HG03575 (cell line): ENCODE data around the gene CNTNAP3.
"Not testable (repeated sequence)": the region's sequence is repeated elsewhere in the genome, so short reads cannot be mapped to it uniquely, and the experiment has no call there.

ENCODE experiments used
- ATAC-seq: cut with Tn5 transposase; IDR thresholded peaks from one replicate; pipeline ENCODE4 v1.9.1; 2021; ENCODE audit not compliant: unreplicated experiment, insufficient number of reproducible peaks, low FRiP score; ENCODE audit errors: extremely low read depth

CNTNAP3 gene

DNA sequence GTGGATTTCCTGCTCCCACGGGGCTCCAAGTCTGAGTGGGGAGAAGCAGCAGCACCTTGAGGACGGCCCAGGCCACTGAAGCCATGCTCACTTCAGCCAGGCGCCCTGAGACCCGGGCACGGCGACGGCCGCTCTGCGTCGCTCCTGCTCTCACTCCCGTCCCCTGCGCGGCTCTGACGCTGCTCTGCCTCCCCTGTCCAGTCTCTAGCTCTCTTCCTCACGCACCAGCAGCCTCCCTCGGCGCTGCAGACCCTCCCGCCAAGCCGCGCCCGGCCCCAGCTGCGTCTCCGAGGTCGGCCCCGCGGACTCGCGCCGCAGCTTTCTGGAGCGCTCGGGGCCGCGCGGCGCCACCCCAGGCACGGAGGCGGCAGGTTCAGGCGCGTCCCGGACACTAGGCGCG is at the start of gene CNTNAP3:
TSS of gene CNTNAP3 (minus strand) at position 188 of the 400 bp plus-strand sequence. CDS start at position 85, 103 bp downstream.
- ATAC-seq: not testable (repeated sequence)

DNA sequence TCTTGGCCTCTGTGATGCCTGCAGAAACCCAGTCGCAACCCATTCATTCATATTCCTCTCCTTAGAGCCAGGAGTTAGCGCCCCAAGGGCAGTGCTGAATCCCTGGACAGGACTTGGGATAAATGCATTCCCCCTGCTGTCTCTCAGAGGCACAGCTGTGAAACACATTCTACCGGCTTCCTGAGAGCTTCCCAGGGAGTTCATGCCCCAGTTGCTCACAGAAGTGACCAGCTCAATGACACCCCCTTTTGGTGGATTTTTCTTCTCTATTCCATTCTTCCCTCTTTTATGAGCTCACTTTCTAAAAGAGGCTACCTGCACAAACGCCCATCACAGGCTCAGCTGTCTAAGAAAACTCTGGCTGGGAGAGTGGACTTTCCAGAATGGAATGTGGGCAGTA is 8.0 kb downstream of the CNTNAP3 start:
- ATAC-seq: not testable (repeated sequence)

DNA sequence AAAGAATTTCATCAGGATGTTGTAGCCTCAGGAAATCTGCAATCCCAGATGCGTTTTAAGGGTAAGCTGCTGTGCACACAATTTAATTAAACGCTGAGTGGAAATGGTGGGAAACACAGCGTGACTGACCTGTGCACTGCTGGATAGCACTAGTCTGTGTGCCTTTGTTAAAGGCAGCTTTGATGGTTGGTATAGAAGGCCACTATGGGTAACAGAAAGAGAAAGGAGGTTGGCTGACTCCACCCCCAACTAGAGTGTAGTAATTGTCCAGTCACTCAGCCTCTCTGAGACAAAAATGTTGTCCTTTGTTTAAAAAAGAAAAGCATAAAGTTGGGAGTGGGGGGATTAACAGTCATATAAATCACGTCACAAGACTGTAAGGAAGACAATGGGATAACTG is 45.5 kb downstream of the CNTNAP3 start:
- ATAC-seq: not testable (repeated sequence)

DNA sequence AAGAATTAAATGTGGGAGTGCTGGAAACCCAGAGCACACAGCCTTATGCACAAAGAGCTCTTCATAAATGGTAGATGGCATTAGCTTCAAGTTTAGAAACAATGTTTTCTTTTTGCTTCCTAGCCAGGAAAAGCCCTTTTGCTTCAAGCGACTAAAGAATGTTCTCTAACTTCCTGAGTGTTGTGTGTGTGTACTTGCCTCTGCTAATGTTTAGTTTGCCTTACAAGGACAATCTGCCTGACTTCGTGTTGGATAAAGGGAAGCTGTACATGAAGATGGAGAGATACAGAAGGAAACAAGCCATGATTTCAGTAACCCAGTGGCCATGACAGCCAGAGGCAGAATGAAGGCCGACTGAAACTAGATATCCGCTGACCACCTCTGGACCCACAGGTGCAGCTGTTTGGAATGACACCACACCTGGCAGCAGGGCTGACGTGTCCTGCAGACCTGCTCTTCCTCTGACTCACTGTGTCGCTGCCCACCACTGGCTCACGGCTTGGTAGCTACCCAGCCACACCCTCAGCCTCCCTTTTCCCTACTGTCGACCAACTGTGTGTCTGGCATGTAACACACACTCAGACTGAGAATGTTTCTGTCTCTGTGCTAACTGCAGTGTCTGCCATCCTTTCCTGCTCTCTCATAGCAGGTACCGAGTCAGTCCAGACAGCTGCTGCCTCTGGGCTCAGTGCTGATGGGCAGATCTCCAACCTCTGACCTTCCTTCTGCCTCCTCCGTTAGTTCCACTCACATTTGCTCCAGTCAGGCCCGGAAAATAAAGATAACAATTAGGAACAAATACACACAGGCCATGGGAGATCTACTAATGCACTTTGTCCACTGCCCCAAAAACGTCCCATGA is 55.6 kb downstream of the CNTNAP3 start:
- ATAC-seq: not testable (repeated sequence)

DNA sequence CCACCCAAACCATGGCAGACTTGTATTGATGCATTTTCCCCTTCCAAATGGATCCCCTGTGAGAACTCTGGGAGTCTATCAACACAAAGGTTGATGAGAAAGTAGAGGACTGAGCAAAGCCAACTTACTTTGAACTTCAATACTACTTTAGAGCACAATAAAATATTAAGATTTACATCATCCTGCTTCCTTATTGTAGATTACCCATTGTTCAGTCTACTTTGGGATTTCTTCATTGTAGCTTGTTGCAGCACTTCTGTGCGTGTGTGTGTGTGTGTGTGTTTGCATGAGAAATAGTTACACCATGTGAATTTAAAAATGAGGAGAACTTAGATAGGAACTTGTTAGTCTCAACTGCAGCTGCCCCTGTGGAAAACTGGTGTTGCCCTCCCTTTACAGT is 72.0 kb downstream of the CNTNAP3 start:
- not testable (repeated sequence) for ATAC-seq

DNA sequence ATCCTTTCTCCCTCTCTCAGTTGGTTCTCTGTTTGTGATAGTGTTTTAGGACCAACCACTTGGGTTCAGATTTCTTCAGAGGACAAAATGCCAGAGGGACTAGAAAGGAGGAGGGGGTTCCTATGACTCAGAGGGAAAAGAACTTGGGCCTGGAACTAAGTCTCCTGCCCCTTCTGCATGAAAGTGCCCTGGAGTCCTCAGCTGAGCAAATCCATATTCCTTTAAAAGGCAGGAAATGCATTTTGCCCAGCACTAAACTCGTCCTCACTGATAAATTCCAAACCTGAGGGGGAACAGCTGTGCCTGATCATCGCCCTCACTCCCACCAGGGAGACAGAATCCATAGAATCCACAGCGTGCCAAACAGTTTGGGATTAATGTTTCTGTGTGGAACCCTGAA is 78.2 kb downstream of the CNTNAP3 start:
- ATAC-seq: not testable (repeated sequence)

DNA sequence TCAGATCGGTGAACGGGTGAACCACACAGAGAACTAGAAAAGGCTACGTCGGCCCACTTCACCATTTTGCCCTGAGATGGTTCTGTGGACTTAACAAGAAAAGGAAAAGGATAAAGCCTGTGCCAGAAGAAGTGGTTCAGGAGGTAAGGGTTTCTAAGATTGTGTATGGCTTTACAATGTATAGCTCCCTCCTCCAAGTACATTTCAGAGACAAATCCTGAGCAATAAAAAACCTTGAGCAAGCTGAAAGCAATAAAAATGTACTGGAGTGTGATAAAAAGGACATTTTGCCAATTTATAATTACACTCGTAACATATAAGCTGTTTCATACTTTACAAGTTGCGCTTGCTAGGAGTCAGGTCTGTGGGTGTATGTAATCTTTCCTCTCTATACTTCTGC is 81.3 kb downstream of the CNTNAP3 start:
- not testable (repeated sequence) for ATAC-seq

DNA sequence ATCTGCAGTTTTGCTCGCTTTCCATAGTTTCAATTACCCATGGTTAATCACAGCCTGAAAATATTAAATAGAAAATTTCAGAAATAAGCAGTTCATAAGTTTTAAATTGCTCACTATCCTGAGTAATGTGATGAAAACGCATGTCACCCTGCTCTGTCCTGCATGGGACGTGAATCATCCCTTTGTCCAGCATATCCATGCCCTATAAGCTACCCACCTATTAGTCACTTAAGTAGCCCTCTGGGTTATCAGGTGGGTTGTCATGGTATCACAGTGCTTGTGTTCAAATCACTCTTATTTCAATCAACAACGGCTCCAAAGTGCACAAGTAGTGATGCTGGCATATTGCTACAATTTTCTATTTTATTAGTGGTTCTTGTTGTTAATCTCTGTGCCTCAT is 82.1 kb downstream of the CNTNAP3 start:
- not testable (repeated sequence) for ATAC-seq

DNA sequence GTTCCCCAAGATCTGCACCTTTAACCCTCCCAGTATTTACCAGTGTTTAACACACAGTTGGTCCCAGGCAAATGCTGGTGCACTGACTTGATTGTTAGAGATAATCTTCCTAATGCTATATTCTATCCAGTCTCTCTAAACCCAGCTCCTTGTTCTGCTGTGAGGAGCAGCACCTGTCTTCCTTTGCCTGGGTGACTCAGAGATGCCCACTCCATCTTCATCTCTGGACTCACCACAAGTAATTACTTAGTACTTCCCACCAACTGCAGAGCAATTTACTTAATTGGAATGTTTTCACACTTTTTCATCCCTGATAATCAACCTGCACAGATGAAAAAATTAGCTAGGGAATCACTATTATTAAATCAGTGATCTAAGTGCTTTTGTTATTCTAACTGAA is 87.6 kb downstream of the CNTNAP3 start:
- not testable (repeated sequence) for ATAC-seq

DNA sequence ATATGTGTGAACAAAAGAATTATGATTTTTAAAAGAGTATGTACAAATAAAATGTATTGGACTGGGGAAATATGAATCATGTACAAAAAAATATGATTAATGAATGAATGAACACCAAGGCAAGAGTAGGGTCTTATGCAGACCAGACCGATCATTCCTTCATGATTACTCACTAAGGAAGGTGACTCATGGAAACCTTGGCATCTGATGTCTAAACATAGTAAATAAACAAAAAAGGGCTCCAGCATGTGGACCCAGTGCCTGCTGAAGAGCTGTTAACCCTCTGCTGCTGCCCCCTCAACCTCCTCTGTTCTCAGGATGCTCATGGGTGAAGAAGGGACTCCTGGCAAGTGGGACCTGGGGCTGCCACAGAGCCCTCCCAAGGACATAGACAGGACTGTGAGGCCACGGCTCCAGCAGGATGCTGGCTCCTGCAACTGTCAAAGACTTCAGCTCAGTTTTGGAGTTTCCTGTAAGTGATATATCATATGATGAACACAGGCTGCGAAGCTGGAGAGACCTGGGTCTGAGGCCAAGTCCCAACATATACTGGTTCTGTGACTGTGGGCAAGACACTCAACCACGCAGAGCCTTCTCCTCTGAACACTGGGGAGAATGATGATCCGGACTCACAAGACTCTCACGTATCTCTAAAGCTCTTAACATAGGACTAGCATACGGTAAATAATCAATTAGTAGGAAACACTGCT is 89.8 kb downstream of the CNTNAP3 start:
- not testable (repeated sequence) for ATAC-seq

DNA sequence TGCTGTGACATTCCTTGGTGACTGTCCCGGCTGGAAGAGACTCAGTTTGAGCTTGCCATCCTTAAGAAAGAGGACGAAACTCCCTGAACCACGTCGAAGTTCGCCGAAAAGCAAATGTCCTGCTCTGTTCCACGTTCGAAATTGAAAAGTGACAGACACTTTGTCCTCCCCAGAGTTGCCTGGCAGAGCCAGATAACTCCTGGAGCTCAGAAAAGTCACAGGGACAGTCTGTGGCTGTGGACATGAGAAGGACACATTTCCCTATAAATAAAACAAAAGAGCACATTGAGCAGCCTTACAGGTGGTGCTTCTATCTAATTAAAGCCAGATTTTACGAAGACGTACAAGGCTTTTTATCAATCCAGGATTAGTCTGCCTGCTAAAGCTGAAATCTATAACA is 116.6 kb downstream of the CNTNAP3 start:
- ATAC-seq: not testable (repeated sequence)

DNA sequence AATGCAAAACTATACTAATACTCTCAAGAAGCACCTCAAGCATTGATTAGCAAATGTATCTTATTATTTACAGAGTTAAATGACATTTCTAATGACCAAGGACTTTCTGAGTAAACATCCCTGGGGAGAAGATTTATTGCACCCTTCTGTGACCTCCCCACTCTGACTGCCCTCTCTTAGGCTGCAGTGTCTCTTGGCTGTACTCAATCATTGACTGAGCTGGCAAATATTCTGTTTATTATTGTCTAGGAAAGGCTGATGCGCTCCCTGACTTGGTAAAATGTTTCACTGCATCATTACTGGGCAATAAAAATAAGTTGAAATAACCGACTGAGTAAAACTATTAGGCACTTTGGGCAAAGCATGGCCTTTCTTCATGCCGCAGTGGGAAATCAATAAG is 130.3 kb downstream of the CNTNAP3 start:
- ATAC-seq: not testable (repeated sequence)

DNA sequence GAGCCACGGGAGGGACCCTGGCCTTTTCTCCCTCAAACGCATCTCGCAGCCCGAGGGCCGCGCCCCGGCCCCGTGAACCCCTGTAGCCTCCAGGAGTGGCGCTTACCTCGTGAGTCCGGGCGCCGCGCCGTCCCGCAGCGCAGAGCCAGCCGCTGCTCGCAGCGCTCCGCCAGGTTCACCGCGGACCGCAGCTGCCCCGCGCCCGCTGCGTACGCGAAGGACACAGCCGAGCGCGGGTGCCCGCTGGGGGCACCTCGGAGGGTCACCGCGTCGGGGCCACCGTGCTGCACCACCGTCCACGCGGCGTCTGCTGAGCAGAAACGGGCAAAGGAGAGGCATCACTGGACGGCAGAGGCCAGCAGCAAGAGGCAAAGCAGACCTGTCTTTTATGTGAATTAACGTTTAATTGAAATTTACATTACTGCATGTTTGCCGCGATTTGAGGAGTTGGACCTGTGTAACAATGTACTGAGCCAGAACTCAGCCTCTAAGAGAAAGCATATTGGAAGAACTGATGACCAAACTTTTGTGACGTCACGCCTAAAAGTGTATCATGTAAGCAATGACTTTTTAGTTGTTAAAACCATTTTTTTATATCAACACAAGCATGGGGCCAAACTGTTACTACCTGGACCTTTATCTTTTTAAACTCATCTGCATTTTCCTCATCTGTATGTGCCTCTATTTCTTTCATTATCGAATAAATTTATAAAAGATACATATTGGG is 155.0 kb downstream of the CNTNAP3 start:
- ATAC-seq: not testable (repeated sequence)

DNA sequence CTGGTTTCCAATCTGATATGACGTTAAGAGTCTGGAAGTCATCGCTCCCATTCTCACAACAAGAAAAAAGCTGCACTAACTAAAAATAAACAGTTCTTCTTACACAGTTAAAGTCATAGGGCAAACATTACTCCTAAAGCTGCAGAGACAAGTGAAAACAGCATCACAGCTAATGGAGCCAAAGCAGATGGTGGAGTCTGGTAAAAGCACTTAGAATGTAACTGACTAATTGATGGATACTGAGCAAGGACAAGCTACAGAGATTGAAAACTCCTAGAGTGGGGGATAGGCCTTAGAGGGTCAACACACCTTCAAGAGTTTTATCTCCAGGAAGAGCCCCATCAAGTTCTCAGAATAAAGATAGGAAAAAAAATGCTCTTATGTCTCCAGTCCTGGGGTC is 166.6 kb downstream of the CNTNAP3 start:
- not testable (repeated sequence) for ATAC-seq

DNA sequence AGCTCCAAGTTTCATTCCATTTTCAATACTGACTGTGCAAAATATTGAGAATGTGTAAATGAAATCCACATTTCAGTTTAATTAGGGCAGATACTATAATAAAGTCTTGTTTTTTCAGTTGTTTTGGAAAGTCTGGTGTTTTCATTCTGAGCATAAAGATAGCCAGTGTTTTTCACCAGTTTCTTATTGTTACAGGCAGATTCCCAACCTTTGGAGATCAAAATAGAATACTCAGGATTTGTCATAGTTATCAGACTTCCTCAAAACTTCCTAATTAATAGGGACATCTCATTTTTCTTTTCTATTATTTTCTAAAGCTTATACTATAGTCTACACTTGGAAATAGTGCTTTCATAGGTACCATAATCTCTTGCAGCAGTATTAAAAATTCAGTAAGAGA is 176.2 kb downstream of the CNTNAP3 start:
- not testable (repeated sequence) for ATAC-seq

DNA sequence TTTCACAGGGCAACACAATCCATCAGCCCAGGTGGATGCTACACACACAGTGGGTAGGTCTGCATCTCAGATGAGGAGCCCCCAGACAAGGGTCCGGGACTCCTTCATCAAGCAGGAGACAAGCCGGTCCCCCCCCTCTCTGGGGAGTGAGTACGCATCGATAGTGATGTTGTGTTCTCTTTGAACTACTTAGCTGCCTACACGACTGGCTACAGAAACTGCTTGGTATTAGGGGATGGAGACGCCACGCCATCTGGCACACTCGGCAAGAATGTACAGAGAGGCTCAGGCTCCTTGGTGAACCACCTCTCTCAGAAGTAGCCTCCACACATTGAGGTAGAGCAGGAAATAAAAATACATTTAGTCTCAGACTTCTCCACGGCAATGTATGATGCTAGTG is 179.8 kb downstream of the CNTNAP3 start:
- no peak for ATAC-seq

DNA sequence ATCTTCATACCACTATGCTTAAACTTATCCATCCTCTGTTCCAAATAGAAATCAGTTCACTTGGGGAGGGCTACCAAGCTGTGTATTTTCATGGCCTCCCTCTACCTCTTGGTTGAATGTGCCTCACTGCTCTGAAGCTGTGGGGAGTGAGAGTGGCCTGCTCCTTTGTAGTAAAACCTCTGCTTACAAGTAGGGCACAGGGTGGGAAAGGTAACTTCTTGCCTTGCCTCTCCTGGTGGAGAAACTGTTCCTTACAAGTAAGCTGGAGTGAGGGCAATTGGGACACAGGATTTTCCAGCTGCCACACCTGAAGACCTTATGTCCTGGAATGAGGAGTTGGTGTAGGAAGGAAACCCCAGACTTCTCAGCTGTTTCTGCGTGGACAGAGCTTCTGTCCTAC is 190.8 kb downstream of the CNTNAP3 start:
- not testable (repeated sequence) for ATAC-seq

DNA sequence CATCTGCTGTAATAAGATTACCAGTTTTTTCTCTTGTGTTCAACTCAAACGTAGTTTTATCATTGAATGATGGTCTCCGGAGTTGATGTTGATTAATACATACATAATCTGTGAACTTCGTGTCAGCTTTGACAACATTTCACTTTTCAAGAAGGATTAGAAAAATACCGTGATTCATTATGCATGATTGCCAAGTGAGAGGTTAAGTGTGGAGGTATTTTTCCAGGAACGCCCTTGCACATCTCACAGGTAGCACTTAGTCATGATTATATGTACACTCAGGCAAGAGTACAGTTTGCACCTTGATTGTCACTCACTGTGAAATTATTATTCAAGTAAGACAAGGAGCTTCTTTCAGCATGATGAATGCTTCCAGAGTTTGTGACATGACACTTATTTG is 202.7 kb downstream of the CNTNAP3 start:
- not testable (repeated sequence) for ATAC-seq

DNA sequence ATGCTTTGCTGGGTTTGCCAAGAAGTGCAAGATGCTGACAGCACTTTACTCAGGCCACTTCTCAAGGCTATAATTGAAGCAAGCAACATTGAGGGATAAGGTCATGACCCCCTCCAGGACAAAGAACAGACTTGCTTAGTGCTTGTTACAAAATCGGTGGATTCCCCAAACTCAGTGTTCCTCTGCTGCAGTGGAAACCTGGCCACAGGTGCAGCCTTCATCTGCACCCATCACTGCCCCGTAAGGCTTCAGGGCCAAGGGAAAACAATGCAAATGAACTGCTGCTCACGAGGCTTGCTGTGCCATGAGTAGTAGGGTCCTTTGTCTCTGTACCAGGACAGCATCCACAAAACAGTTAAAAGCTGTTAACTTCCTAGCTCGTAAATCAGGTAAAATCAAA is 205.4 kb downstream of the CNTNAP3 start:
- not testable (repeated sequence) for ATAC-seq
